H4 (cell line): ENCODE measurements around the gene LIPC. TPM values are rescaled to one million over a fixed set of nuclear protein-coding genes. Genes with fewer than 3 reads are reported as not detected.

ENCODE experiments used
- DNase-seq: peaks from one replicate; pipeline ENCODE4 v3.0.0-alpha.2; 2015; ENCODE audit warnings: low spot score
- total RNA-seq: library from RNA; depleted of rRNA; stranded (reverse); fragments of >200 nt; shearing (Covaris generic); gene quantifications from 2 replicates; pipeline ENCODE4 v1.2.3, GENCODE V29; 2014

Gene LIPC
- total RNA-seq, 1 experiment from 2014 or later = 0.43 TPM

DNA sequence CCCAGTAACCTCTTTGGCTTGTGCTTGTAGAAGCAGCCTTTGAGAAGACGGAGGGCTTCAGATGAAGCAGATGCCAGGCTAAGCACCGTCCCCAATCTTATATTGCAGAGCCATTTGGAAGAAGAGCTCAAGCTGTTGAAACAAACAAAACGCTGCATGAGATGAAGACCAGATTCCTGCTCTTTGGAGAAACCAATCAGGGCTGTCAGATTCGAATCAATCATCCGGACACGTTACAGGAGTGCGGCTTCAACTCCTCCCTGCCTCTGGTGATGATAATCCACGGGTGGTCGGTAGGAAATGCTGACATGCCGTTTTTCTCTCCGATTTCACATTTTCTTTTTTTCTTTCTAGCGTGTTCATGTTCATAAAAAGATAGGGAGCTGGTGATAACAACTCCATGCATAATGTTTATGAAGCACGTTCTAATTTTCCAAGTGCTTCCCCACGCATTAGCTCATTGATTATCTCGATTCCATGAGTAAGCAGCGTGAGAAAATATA is 106.5 kb downstream of the LIPC start:
- DNase-seq = no peak

DNA sequence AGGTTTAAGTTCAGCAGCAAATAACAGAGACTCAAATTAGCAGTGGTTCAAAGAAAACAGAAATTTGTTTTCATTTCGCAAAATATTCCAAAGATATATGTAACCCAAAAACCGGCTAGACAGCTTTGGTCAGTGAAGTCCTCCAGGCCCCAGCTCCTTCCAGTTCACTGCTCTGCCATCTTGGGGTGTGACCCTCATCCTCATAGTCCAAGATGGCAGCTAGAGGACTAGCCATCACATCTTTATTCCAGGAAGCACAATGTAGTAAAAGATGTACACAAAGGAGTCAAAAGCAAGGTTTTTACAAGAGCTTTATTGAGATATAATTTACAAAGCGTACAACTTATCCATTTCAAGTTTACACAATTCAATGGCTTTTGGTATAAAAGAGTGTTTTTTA is 107.1 kb downstream of the LIPC start:
- no peak for DNase-seq

DNA sequence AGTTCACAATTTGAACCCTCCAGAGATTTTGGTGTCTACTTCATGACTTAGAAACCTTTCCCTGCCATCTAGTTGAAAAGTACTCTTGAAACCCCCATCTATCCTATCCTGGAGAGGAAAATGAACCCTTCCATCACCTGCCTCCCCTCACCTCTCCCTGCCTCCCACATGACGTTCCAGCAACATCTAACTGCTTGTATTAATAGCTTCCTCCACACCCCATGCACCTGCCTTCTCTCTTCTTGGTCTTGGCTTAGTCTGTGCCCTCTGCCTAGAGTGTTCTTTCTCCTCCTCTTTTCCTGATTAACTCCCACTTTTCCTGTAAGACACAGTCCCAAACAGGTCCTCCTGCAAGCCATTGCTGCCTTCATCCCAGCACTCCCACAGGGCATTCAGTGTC is 107.8 kb downstream of the LIPC start:
- DNase-seq = no peak

DNA sequence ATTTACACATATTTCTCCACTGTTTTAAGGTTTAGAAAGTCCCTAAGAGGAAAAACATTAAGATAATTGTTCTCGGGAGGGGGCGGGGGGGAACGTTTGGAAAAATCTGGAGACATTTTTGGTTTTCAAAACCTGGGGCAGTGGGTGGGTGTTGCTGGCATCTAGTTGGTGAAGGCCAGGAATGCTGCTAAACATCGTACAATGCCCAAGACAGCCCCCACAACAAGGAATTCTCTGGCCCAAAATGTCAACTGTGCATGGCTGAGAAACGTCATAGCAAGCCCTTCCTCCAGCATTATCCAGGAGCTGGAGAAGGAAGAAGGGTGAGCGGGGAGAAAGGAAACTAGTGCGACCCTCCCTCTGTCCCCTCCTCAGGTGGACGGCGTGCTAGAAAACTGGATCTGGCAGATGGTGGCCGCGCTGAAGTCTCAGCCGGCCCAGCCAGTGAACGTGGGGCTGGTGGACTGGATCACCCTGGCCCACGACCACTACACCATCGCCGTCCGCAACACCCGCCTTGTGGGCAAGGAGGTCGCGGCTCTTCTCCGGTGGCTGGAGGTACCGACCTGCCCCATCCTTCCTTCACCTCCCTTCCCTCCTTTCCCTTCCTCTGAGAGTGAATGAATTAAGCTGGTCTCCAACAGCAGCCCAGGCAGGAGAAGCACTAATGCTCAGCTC is 109.8 kb downstream of the LIPC start:
- DNase-seq = no peak

DNA sequence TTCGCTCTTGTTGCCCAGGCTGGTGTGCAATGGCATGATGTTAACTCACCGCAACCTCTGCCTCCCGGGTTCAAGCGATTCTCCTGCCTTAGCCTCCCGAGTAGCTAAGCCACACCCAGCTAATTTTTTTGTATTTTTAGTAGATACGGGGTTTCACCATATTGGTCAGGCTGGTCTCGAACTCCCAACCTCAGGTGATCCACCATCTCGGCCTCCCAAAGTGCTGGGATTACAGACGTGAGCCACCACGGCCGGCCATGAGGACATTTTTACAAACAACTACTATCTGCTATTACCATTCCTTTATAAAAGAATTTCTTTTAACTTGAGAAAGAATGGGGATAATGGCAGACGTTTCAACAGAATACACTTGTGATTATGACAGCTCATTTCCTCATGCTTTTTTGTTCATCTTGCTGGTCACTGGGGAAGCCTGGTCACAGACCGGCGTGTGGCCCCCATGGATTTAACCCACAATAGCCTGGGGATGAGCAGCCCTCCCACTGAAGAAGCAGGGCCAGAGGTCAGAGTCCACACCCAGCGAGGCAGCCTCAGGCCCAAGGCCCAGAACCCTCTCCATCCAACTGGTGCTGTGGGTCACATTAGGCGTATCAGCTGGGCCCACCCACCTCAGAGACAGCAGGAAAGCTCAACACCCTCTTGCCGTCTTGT is 112.0 kb downstream of the LIPC start:
- no peak for DNase-seq

DNA sequence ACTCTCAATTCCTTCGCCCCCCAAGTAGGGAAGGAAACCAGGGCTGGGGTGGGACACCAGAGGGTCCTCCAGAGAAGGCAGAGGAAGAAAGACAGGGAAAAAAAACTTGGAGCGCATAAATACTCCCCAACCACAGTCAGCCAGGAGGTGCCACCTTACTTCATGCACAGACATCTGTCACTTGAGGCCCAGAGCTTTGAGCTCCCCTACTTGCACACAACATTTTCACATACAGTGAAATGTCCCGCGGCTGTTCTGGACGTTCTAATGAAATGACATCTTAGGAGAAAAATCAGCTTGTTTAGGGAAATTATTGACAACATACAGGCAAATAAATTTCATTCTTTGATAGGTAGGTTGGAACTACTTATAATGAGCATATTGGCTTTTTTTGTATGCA is 113.0 kb downstream of the LIPC start:
- no peak for DNase-seq

DNA sequence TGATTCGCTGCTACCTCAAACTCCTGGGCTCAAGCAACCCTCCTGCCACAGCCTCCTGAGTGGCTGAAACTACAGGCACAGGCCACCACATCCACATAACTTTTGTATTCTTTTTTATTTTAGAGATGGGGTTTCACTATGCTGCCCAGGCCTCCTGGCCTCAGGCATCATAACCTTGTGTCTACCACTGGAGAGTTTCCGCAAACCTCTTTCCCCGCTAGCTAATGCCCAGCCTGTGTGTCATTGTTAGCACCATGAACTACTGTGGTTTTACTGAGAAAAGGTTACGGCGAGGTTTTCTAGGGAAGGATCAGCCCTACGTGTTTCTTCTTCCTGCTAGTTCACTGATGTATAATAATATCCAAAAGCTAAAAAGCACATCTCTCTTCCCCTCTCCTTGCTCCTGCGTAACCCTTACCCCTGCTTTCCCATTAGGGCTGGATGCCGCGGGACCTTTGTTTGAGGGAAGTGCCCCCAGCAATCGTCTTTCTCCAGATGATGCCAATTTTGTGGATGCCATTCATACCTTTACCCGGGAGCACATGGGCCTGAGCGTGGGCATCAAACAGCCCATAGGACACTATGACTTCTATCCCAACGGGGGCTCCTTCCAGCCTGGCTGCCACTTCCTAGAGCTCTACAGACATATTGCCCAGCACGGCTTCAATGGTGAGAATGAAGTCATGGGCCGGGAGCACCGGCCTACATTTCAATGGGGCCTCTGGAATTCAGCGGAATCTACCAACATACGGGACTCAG is 113.7 kb downstream of the LIPC start:
- no peak for DNase-seq

DNA sequence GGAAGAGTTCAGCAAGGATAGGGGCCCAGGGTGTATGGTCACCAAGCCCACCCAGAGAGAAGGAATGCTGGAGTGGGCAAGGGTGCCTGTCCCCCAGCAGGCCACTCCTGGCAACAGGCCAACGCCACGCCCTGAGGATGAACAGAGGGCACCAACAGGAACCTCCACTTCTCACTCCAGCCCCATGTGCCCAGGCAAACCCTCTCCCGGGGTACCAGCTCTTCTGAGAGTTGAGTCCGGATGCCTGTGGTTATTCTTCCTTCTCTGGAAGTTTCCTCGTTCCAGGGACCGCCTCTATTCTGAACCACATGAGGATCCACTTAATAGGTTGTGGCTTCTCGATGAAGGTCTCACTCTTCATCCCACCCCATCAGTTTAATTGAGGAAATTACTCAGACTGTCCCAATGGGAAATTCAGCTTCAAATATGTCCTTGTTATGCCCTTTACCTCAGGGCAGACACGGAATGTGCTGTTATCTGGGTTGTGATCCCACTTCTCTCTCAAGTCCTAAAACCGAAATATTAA is 114.3 kb downstream of the LIPC start:
- DNase-seq = no peak

DNA sequence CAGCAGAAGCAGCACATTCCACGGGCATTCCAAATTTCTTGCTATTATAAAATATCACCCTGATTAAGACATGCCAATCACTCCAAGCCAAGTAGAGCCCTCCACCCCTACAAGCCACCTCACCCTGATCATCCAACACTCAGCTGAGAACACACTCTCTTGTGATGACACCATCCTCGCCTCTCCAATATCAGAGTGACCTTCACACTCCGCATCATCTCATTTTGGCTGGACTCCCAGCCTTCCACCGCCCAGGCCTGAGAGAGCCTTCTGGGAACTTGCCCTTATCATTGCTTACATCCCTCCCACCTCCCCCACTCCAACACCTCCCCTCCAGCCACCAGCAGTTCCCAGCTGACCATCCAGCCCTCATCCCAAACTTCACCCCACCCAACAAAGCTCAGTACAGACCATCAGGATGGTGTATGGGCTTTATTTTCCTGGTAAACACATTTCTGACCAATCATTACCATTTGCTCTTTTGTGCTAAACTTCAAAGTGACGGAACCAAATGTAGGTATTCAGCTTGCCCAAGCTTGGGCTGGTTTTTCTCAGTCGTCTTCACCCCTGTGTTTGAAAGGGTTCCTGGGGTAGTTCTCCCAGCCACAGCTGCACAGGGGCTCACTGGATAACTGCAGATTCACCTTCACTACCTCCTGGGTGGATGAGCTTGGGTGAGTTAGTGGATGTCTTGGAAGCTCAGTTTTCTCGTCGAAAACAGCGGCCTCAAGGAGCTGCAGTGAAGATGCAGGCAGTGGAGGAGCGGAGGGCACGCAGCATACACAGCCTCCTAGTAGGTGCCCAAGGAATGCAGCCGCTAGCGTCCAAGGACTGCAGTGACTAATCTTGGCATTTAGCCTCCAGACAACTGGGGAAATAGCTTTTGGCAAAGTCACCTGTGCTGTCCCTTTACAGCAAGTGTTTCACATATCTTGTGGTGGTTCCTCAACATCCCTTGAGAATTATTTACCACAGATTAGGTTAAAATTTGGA is 115.1 kb downstream of the LIPC start:
- peak; percentile 79 for DNase-seq

DNA sequence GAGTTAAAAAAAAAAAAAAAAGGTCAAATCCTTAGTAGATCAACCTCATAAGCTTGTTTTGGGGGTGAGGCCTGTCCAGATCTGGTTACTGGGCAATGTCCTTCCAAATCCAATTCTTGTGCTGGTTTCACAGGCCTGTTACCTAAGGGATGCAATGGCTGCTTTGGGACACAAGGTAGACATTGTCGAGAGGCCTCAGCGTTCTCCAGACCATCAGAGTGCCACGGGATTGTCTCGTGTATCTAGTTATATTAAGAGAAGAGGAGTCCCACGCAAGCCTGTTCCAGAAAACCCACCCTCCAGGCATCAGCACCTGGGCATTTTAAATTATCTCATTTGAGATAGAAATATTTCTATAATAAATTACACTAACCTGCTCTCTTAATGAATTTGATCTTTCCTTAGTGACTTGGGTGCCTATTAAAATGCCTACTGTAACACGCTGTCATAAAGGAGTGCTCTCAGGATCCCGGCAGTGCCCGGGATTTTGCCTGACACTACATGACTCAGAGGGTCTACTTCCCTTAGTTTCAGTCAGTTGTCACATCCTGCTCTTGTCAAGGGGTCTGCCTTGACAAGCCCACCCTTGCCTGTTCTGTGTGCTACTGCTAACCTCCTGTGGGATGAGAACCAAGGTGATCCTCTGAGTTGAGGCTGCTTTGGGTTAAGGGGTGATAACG is 116.0 kb downstream of the LIPC start:
- no peak for DNase-seq

DNA sequence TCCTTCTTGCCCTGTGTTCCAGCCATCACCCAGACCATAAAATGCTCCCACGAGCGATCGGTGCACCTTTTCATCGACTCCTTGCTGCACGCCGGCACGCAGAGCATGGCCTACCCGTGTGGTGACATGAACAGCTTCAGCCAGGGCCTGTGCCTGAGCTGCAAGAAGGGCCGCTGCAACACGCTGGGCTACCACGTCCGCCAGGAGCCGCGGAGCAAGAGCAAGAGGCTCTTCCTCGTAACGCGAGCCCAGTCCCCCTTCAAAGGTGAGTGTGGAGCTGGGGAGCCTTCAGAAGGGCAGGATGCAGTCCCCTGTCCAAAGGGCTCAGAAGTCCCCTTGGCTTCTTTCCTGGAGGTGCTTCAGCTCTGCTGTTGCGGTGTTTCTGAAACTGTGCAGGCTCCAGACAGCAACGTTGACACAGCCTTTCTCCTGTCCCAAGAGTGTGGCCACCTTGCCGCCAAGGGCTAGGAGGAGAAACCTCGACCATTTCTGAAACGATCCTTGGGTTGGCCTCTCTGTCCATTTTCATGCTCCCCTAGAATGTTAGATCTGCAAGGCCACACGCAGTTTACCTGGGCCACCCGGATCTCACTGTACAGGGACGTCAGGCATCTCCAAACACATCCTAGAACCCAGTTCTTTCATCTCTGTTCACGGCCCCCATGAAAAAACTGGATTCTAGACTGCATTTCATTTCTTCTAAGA is 116.7 kb downstream of the LIPC start:
- DNase-seq = no peak

DNA sequence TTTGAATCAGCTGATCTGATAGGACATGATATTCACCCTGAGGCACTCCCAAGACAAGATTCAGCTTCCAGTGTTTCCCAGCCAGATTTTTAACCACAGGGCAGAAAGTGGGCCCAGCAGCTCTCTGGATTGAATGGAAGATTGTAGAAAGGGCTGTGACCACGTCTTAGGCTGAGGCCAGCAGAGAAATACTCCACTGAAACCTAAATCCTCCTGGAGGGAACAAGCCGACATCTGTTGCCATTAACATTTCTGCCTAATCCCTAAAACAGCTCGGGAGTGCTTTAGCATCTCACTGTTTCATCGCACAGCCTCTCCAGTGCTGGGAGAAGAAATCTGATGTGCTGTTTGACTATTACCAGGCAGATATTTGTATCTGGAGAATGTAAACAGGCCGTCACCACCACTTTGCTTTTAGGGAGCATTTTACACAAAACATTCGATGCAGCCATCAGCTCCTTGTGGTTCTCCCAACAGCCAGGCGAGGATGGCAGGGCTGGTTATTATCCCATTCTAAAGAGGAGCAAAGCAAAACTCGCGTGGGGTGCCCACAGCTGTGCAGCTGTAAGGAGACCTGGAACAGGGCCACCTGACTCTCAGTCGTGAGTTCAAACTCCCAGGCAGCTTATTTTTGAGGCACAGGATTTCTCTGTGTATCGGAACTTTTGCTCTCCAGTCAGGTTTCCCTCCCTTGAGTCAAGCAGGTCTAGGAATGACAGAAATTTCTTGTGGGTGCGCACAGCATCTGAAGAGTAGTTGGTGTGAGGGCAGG is 117.4 kb downstream of the LIPC start:
- no peak for DNase-seq

DNA sequence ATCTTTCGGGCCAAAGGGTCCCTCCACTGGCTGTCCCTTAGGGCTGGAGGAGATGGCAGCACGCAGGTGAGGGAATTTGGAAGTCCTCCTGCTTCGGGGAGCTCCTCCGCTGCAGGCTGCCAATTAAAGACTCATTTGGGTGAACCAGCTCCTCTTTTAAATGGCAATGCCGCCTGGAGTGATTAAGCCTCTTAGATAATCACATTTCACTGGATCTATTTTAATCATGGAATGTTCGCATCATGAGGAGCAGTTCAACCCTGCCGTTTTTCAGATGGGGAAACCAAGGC is 117.9 kb downstream of the LIPC start:
- no peak for DNase-seq

DNA sequence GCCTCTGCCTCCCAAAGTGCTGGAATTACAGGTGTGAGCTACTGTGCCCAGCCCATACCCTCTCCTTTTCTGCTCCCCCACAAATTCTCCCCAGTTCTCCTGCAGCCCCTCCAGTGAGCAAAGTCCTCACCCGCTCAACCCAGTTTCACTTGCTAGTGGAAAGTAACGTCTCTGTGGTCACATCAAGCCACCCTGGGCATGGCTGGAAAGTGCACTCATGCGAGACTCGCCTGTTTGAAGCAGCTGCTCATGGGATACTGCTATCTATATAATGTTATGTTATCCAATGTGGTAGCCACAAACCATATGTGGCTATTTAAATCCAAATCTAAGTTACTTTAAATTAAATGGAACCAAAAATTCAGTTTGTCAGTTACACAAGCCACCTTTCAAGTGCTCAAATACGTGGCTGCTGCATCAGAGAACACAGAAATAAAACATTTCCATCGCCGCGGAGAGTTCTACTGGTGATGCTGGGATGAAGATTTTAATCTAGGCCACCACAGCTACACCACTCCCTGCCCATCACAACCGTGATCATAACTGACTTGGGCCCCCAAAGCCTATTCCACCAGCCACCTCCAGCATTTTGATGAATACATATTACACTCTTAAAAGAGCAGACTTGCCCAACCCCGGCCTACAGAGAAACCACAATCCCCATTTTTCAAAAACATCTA is 119.4 kb downstream of the LIPC start:
- DNase-seq = peak; percentile 62

DNA sequence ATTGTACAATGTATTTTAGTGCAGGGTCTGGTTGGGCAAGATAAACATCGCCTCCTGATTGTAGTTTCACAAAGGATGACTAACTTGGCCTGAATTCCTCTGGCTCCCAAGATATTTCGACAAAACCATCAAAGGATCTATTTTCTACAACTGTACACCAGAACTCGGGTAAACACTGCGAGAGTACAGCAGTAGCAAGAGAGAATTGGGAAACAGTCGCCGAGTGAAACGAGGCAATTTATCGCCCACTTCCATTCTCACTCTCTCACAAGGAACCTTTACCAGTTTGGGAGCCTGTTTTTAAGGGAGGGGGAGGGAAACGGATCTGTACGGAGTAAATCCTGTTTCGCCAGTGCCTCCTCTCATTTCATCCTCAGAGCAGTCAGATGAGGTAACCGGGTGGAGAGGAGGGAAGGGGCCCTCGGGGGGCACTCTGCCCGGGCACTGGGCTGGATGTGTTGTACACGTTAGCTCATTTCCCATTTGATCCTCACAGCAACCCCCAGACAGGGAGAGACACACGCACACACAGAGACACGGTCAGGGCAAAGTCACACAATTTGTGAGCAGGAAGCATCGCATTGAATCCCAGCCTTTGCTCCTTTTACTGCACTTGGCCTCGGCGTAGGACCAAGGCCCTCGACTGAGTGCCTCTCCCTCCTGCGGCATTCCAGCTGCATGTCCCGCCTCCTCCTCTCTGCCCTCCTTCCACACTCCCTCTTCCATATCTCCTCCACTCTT is 120.1 kb downstream of the LIPC start:
- DNase-seq = peak; percentile 92

DNA sequence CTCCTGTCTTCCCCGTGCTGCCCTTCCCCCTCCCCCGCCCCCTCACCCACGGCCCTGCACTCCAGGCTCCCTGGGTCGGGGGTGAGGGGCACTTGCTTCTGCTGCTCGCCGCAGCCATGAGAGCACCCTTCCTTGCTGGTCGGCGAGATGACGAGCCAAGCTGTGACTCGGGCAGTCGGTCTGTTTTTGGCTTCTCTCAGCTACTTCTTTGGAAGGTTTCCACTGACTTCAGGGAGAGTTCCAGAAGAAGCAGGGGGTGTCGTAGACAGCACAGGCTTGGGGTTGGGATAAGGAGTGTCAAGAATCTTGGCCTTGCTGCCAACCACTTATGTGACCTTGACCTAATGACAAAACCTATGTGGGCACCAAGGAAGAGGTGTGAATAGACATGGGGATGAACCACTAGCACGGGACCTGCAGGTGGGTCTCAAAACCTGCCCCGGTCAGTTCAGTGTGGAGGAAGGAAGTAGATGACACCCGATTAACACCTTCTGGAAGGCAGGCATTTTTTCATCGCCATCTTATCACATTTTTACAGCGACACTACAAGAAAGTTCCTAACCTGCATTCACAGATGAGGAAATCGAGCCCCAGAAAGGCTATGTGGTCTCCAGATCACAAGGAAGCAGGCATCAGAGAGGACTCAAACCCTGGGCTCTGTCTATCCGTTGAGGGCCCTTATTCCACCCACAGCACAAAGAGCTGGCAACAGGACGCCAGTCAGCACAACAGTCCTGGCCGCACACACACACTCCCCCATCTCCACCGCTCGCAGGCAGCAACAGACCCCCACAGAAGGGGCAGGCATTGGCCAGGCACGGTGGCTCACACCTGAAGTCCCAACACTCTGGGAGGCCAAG is 120.9 kb downstream of the LIPC start:
- no peak for DNase-seq

DNA sequence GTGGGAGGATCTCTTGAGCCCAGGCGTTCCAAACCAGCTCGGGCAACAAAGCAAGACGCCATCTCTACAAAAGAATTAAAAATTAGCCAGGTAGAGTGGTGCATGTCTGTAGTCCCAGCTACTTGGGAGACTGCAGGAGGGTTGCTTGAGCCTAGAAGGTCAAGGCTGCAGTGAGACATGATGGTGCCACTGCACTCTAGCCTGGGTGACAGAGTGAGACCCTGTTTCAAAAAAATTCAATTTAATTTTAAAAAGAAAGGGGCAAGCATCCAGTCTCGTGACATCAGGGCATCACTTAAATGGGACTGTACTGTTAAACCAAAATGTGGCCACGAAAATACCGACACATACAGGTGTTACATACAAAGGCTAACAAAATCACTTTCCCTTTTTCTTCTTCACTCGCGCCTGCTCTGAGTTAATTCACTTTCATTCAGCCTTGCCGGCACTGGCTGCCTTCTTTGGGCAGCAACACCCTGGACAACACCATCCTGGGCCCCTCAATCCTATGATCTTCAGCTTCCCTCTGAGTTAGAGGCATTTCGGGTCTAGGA is 121.7 kb downstream of the LIPC start:
- DNase-seq = no peak
